Muscle of leg (tissue), 11 donors: ENCODE data around the gene MAML3. TPM values are rescaled to one million over a fixed set of nuclear protein-coding genes. Genes with fewer than 3 reads are reported as not detected.

Experiments used
- DNase-seq: peaks from one replicate; pipeline ENCODE4 v3.0.0; 2013
- H3K27ac ChIP-seq: one replicate; pipeline ENCODE4 v1.5.1; 2013; ENCODE audit warnings: mild to moderate bottlenecking, low read length, control low read depth
- H3K27me3 ChIP-seq: one replicate; pipeline ENCODE4 v1.6.1; 2013; ENCODE audit warnings: low read length; ENCODE audit not compliant: control insufficient read depth, insufficient read depth
- H3K36me3 ChIP-seq: one replicate; pipeline ENCODE4 v1.6.1; 2013; ENCODE audit warnings: low read length; ENCODE audit not compliant: control insufficient read depth, insufficient read depth
- H3K4me1 ChIP-seq: one replicate; pipeline ENCODE4 v1.6.1; 2013; ENCODE audit warnings: low read length; ENCODE audit not compliant: control insufficient read depth, insufficient read depth
- H3K4me3 ChIP-seq: one replicate; pipeline ENCODE4 v1.5.1; 2013; ENCODE audit warnings: low read length, control low read depth
- H3K9me3 ChIP-seq: replicated peaks from 2 replicates; pipeline ENCODE4 v1.6.1; 2013; ENCODE audit warnings: low read depth, low read length; ENCODE audit not compliant: control insufficient read depth
- WGBS: methylation state at CpG from one replicate; pipeline ENCODE4 v1.1.5; 2013; ENCODE audit warnings: missing lambda C conversion rate; ENCODE audit not compliant: insufficient coverage; 5-methylcytosine and 5-hydroxymethylcytosine counted together
- polyA plus RNA-seq, 8 donors: library from polyadenylated mRNA; unstranded; fragments of 120-200 nt; gene quantifications; one replicate each; pipeline versions ENCODE4 v1.2.1 to v1.2.3, GENCODE V29; 2013; ENCODE audit warnings: inconsistent platforms in 1 of 8, low replicate concordance in 1 of 8; ENCODE audit not compliant: insufficient read length in 8 of 8, insufficient read depth in 1 of 8
- total RNA-seq: library from RNA; stranded (reverse); fragments of 120-200 nt; gene quantifications from one replicate; pipeline ENCODE4 v1.2.4, GENCODE V29; 2013

The MAML3 gene
- total and polyA plus RNA-seq, 9 donors, result 3.0 to 5.5 (median 5.0) TPM

- 76% methylated on average over 7 of the region's 7 CpGs for WGBS
- Histone ChIP-seq H3K36me3 (no peaks in the 10 kb centered on the region), H3K27ac (no peak overlapping the region), H3K27me3 (no peaks in the 10 kb centered on the region), H3K4me1 (peaks cover 9% of the 10 kb centered on the region), H3K9me3 (no peaks in the 10 kb centered on the region), H3K4me3 (no peak overlapping the region)
- DNase-seq, result no peak
These were observed 324.9 kb downstream of the MAML3 start for GRCh38 chr4:139828966-139829664.

- no peak for DNase-seq
- Histone ChIP-seq H3K27me3 (no peaks in the 10 kb centered on the region), H3K36me3 (no peaks in the 10 kb centered on the region), H3K9me3 (no peaks in the 10 kb centered on the region), H3K4me3 (no peak overlapping the region), H3K27ac (no peak overlapping the region), H3K4me1 (peaks cover under 1% of the 10 kb centered on the region)
- WGBS, result 84% methylated on average over 6 of the region's 8 CpGs
These were observed 327.6 kb downstream of the MAML3 start for GRCh38 chr4:139826426-139826825.

GRCh38 chr4:139825523-139826014, 328.4 kb downstream of the MAML3 start:
- Histone ChIP-seq H3K4me3 (no peak overlapping the region), H3K36me3 (no peaks in the 10 kb centered on the region), H3K27ac (peak overlapping the region; percentile 25), H3K27me3 (no peaks in the 10 kb centered on the region), H3K4me1 (no peaks in the 10 kb centered on the region), H3K9me3 (no peaks in the 10 kb centered on the region)
- WGBS, result 50% methylated on average over 6 of the region's 13 CpGs
- no peak for DNase-seq

- Histone ChIP-seq H3K27me3 (no peaks in the 10 kb centered on the region), H3K27ac (peak overlapping the region; percentile 25), H3K36me3 (no peaks in the 10 kb centered on the region), H3K4me1 (no peaks in the 10 kb centered on the region), H3K9me3 (no peaks in the 10 kb centered on the region), H3K4me3 (no peak overlapping the region)
- no peak for DNase-seq
- 58% methylated on average over 2 of the region's 9 CpGs for WGBS
These were observed 329.0 kb downstream of the MAML3 start for GRCh38 chr4:139824882-139825522.

- Histone ChIP-seq H3K4me1 (no peaks in the 10 kb centered on the region), H3K9me3 (no peaks in the 10 kb centered on the region), H3K4me3 (no peak overlapping the region), H3K27me3 (no peaks in the 10 kb centered on the region), H3K36me3 (no peaks in the 10 kb centered on the region), H3K27ac (no peak overlapping the region)
- no peak for DNase-seq
- WGBS, result no CpG with 5 or more reads among the region's 5 CpGs
These were observed 330.2 kb downstream of the MAML3 start for GRCh38 chr4:139823746-139824145.

GRCh38 chr4:139823345-139823744, 330.6 kb downstream of the MAML3 start:
- no peaks in the 10 kb centered on the region for H3K9me3 ChIP-seq
- 91% methylated on average over 4 of the region's 4 CpGs for WGBS
- no peaks in the 10 kb centered on the region for H3K27me3 ChIP-seq
- H3K27ac ChIP-seq, result no peak overlapping the region
- no peaks in the 10 kb centered on the region for H3K4me1 ChIP-seq
- DNase-seq, result no peak
- H3K4me3 ChIP-seq, result no peak overlapping the region
- no peaks in the 10 kb centered on the region for H3K36me3 ChIP-seq

GRCh38 chr4:139822391-139822790, 331.6 kb downstream of the MAML3 start:
- no peaks in the 10 kb centered on the region for H3K4me1 ChIP-seq
- no peak overlapping the region for H3K4me3 ChIP-seq
- DNase-seq, result no peak
- no peaks in the 10 kb centered on the region for H3K9me3 ChIP-seq
- no peaks in the 10 kb centered on the region for H3K36me3 ChIP-seq
- WGBS, result 100% methylated on average over 1 of the region's 4 CpGs
- no peak overlapping the region for H3K27ac ChIP-seq
- no peaks in the 10 kb centered on the region for H3K27me3 ChIP-seq

- Histone ChIP-seq H3K4me1 (peaks cover 15% of the 10 kb centered on the region), H3K27me3 (no peaks in the 10 kb centered on the region), H3K36me3 (no peaks in the 10 kb centered on the region), H3K9me3 (no peaks in the 10 kb centered on the region), H3K27ac (no peak overlapping the region), H3K4me3 (no peak overlapping the region)
- 83% methylated on average over 1 of the region's 2 CpGs for WGBS
- DNase-seq, result no peak
These were observed 334.9 kb downstream of the MAML3 start for GRCh38 chr4:139819082-139819481.

- WGBS, result 83% methylated on average over 3 of the region's 6 CpGs
These were observed 336.1 kb downstream of the MAML3 start for GRCh38 chr4:139817657-139818452.

GRCh38 chr4:139816856-139817255, 337.1 kb downstream of the MAML3 start:
- peak overlapping the region; percentile 86 for H3K27ac ChIP-seq
- no peak overlapping the region for H3K4me3 ChIP-seq
- whole genome bisulfite sequencing, result 94% methylated on average over 2 of the region's 3 CpGs
- H3K36me3 ChIP-seq, result no peaks in the 10 kb centered on the region
- H3K27me3 ChIP-seq, result no peaks in the 10 kb centered on the region
- H3K4me1 ChIP-seq, result peaks cover 15% of the 10 kb centered on the region
- DNase-seq, result no peak
- H3K9me3 ChIP-seq, result no peaks in the 10 kb centered on the region

More at GRCh38 chr4:139817657-139818452, 336.1 kb downstream of the MAML3 start:
- Histone ChIP-seq H3K4me1 (peaks cover 15% of the 10 kb centered on the region), H3K27me3 (no peaks in the 10 kb centered on the region), H3K9me3 (no peaks in the 10 kb centered on the region), H3K4me3 (no peak overlapping the region), H3K27ac (no peak overlapping the region), H3K36me3 (no peaks in the 10 kb centered on the region)
- DNase-seq, result no peak
